Uterus (tissue), 4 donors: ENCODE measurements around the gene FXYD6. TPM values are rescaled to one million over a fixed set of nuclear protein-coding genes. Genes with fewer than 3 reads are reported as not detected.

Experiments
- DNase-seq, 2 donors: peaks; one replicate each; pipeline ENCODE4 v3.0.0-alpha.2; 2019 to 2020
- H3K27ac ChIP-seq, 2 donors: fragments of 200-600 bp; sonication (generic); 1 replicate in 1 of 2; 2 replicates in 1 of 2; pipeline ENCODE4 v1.5.1; 2016 to 2018
- H3K27me3 ChIP-seq, 2 donors: fragments of 200-600 bp; sonication (generic); one replicate each; pipeline ENCODE4 v1.5.1; 2018 to 2019; ENCODE audit warnings: control low read depth in 1 of 2
- H3K36me3 ChIP-seq, 2 donors: fragments of 200-600 bp; sonication (generic); one replicate each; pipeline ENCODE4 v1.5.1; 2019; ENCODE audit warnings: control low read depth in 1 of 2
- H3K4me1 ChIP-seq, 2 donors: fragments of 200-600 bp; sonication (generic); one replicate each; pipeline ENCODE4 v1.5.1; 2018 to 2019; ENCODE audit warnings: control low read depth in 1 of 2
- H3K4me3 ChIP-seq, 2 donors: fragments of 200-600 bp; sonication (generic); 1 replicate in 1 of 2; 2 replicates in 1 of 2; pipeline ENCODE4 v1.5.1; 2018 to 2019; ENCODE audit warnings: mild to moderate bottlenecking in 1 of 2
- H3K9me3 ChIP-seq, 2 donors: fragments of 200-600 bp; sonication (generic); one replicate each; pipeline ENCODE4 v1.5.1; 2019; ENCODE audit warnings: control low read depth in 1 of 2
- POLR2A ChIP-seq, 2 donors: fragments of 450-650 bp; IDR thresholded peaks; one replicate each; pipeline ENCODE4 v1.6.1; 2016; ENCODE audit warnings: antibody characterized with exemption in 2 of 2, mild to moderate bottlenecking in 1 of 2, moderate library complexity in 1 of 2
- intact Hi-C: fragments of 100-400 bp; cut with DNase I; formaldehyde crosslinking; loops from one replicate; pipeline ENCODE4 v1.15.1; 2023; ENCODE audit warnings: low total_unique reads
- total RNA-seq, 4 donors: library from RNA; depleted of rRNA in 3 of 4; stranded (reverse); fragments of >200 nt in 3 of 4; gene quantifications; one replicate each; pipeline versions ENCODE4 v1.1.0 to v1.2.4, GENCODE V29; 2014 to 2023
- TF ChIP-seq, protein P1 (sequence below), 4 experiments: fragments of 200-600 bp in 2 of 4; fragments of 450-650 bp in 2 of 4; sonication (generic) in 2 of 4; IDR thresholded peaks; one replicate each; pipeline ENCODE4 v1.5.1; 2016 to 2019; ENCODE audit warnings: antibody characterized with exemption in 4 of 4, mild to moderate bottlenecking in 2 of 4, moderate library complexity in 1 of 4
- donor health status: DM: yes; HTN: yes; CAD: no.

FXYD6 gene
- total RNA-seq, 4 donors from 2014 or later: 85.3 to 307 (median 192) TPM

DNA sequence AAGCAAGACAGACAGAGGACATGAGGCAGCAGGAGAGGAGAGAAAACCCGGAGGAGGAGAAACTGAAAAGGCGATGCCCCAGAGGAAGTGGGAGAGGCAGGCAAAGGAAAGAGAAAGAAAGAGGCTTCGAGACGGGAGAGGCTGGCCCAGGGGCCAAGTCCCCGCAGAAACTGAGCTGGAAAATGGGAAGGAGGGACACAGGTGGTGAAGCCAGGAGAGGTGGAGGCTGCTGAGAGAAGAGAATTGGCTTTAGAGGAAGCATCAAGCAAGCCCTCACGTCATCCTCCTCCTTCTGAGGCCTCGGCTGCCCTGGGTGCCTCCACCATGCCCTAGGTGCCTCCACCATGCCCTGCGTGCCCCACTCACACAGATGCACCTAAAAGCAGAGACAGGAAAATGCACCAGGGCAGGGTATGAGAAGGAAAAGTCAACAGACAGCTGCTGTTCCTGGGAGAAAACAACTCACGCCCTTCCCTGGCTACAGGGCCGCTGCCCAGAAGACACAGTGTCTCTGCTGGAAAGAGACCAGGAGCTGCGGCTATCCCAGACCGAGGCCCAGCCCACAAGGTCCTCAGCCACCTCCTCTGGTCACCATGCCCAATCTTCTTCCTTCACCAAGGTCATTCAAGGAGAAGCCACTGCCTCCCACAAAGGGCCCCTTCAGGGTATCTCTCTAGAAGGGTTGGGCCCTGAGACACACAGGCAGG, 14.3 kb downstream of the FXYD6 start:
- no peaks in the 10 kb centered on the region for H3K9me3 ChIP-seq
- intact Hi-C loops: no loop called here
- H3K4me1 ChIP-seq: peaks cover 7 to 15% of the 10 kb centered on the region in 2 donors
- peak overlapping the region; percentile 60 to 67 for H3K27ac ChIP-seq
- no peaks in the 10 kb centered on the region for H3K27me3 ChIP-seq
- no peaks in the 10 kb centered on the region for H3K36me3 ChIP-seq
- no peak overlapping the region for H3K4me3 ChIP-seq
- DNase-seq: no peak
- TF ChIP-seq POLR2A (IDR thresholded peaks at IDR 0.05): no peak
- TF ChIP-seq, protein P1, sequence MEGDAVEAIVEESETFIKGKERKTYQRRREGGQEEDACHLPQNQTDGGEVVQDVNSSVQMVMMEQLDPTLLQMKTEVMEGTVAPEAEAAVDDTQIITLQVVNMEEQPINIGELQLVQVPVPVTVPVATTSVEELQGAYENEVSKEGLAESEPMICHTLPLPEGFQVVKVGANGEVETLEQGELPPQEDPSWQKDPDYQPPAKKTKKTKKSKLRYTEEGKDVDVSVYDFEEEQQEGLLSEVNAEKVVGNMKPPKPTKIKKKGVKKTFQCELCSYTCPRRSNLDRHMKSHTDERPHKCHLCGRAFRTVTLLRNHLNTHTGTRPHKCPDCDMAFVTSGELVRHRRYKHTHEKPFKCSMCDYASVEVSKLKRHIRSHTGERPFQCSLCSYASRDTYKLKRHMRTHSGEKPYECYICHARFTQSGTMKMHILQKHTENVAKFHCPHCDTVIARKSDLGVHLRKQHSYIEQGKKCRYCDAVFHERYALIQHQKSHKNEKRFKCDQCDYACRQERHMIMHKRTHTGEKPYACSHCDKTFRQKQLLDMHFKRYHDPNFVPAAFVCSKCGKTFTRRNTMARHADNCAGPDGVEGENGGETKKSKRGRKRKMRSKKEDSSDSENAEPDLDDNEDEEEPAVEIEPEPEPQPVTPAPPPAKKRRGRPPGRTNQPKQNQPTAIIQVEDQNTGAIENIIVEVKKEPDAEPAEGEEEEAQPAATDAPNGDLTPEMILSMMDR (IDR thresholded peaks at IDR 0.05): no peak

GRCh38 chr11:117861151-117862018, 15.1 kb downstream of the FXYD6 start:
- Histone ChIP-seq H3K36me3 (no peaks in the 10 kb centered on the region), H3K27me3 (no peaks in the 10 kb centered on the region), H3K4me1 (peaks cover 7 to 12% of the 10 kb centered on the region in 2 donors), H3K4me3 (no peak overlapping the region), H3K9me3 (no peaks in the 10 kb centered on the region), H3K27ac (peak overlapping the region; percentile 60 to 67)
- peak; percentile 33 to 59 for DNase-seq
- intact Hi-C loops: no loop called here
- TF ChIP-seq, protein P1 (IDR thresholded peaks at IDR 0.05): no peak
- TF ChIP-seq POLR2A (IDR thresholded peaks at IDR 0.05): no peak

DNA sequence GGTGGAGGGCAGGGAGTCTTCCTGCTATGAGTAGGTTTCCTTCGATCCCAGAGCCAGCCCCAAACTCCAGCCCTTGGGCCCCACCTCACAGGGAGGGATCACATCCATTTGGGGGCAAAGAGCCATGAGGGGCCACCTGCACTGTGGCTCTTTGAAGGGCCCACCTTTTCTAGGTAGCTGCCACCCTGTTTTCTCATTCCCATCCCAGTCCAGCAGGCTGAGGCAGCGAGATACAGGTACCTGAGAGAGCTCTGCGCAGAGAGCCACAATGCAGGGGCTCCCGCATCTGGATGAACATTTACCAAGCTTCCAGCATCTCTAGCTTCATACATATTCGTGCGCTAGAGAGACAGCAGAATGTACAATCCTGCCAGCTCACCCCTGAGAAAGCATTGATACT, 16.3 kb downstream of the FXYD6 start:
- H3K4me1 ChIP-seq: peaks cover 7 to 12% of the 10 kb centered on the region in 2 donors
- H3K4me3 ChIP-seq: no peak overlapping the region
- H3K27me3 ChIP-seq: no peaks in the 10 kb centered on the region
- DNase-seq: peak in 1 of 2 donors; percentile 9
- H3K36me3 ChIP-seq: no peaks in the 10 kb centered on the region
- intact Hi-C loops: no loop called here
- H3K27ac ChIP-seq: peak overlapping the region; percentile 60 to 67
- H3K9me3 ChIP-seq: no peaks in the 10 kb centered on the region
- TF ChIP-seq, protein P1 (IDR thresholded peaks at IDR 0.05): no peak
- TF ChIP-seq POLR2A (IDR thresholded peaks at IDR 0.05): no peak

DNA sequence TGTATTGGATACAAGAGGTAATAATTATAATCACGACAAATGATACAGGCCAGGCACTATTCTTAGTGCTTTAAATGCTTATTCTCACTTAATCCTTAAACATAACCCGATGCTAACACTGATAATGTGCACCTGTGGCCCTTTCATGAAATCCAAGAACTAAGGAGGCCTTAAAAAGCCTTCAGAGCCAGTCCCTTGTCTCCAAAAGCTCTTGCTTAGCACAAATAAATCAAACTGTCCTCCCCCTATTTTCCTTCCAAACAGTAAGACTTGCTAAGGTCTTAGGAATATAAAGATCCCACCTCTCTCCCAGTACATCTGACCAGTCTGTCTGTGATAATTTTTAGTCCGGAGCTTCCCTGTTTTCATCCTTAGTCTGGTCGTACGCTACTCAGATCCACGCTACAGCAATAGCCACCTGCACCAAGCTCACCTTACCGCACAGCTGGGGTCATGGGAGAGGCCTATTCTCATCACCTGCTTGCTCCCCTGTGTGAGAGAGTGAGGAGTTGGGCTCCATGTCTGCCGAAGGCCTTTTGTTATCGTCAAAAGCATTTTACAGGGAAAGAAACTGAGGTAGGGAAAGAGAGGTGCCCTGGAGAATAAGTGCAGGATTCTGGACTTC, 16.9 kb downstream of the FXYD6 start:
- Histone ChIP-seq H3K27ac (peak overlapping the region; percentile 60 to 67), H3K4me3 (no peak overlapping the region), H3K27me3 (no peaks in the 10 kb centered on the region), H3K9me3 (no peaks in the 10 kb centered on the region), H3K36me3 (no peaks in the 10 kb centered on the region), H3K4me1 (peaks cover 7 to 12% of the 10 kb centered on the region in 2 donors)
- DNase-seq: peak in 1 of 2 donors; percentile 12
- intact Hi-C loops: no loop called here
- TF ChIP-seq, protein P1 (IDR thresholded peaks at IDR 0.05): no peak
- TF ChIP-seq POLR2A (IDR thresholded peaks at IDR 0.05): no peak
